H9 (cell line): Measurements from ENCODE around the gene TOP1. TPM values are rescaled to one million over a fixed set of nuclear protein-coding genes. Genes with fewer than 3 reads are reported as not detected.

ENCODE experiments used
- DNase-seq: peaks from one replicate; pipeline ENCODE4 v3.0.0-alpha.2; 2017
- H2AFZ ChIP-seq: one replicate; pipeline ENCODE4 v1.6.1; 2013; ENCODE audit warnings: mild to moderate bottlenecking, low read length, control low read depth, moderate library complexity
- H2AK5ac ChIP-seq: 2 replicates; pipeline ENCODE4 v1.6.1; 2013; ENCODE audit warnings: low read length, control low read depth, mixed read lengths; ENCODE audit not compliant: insufficient read length
- H2BK120ac ChIP-seq: one replicate; pipeline ENCODE4 v1.6.1; 2013; ENCODE audit warnings: low read depth, mild to moderate bottlenecking, low read length, control low read depth, inconsistent platforms; ENCODE audit not compliant: poor library complexity, severe bottlenecking
- H2BK12ac ChIP-seq: 2 replicates; pipeline ENCODE4 v1.6.1; 2013; ENCODE audit warnings: low read length, control low read depth, mixed read lengths, low read depth; ENCODE audit not compliant: insufficient read length
- H2BK15ac ChIP-seq: 2 replicates; pipeline ENCODE4 v1.6.1; 2013; ENCODE audit warnings: low read depth, low read length, control low read depth
- H2BK20ac ChIP-seq: one replicate; pipeline ENCODE4 v1.6.1; 2013; ENCODE audit warnings: low read depth, mild to moderate bottlenecking, low read length, control low read depth, inconsistent platforms; ENCODE audit not compliant: poor library complexity, severe bottlenecking
- H2BK5ac ChIP-seq: 2 replicates; pipeline ENCODE4 v1.6.1; 2013; ENCODE audit warnings: low read length, control low read depth, mixed read lengths; ENCODE audit not compliant: insufficient read length
- H3K14ac ChIP-seq: 2 replicates; pipeline ENCODE4 v1.6.1; 2013; ENCODE audit warnings: low read length, control low read depth; ENCODE audit not compliant: insufficient read depth
- H3K18ac ChIP-seq: 2 replicates; pipeline ENCODE4 v1.6.1; 2013; ENCODE audit warnings: low read depth, mild to moderate bottlenecking, mixed read lengths, low read length, control low read depth; ENCODE audit not compliant: insufficient read length
- H3K23ac ChIP-seq: 2 replicates; pipeline ENCODE4 v1.6.1; 2013; ENCODE audit warnings: low read length, control low read depth, mixed read lengths, low read depth; ENCODE audit not compliant: insufficient read length
- H3K23me2 ChIP-seq: 2 replicates; pipeline ENCODE4 v1.6.1; 2013; ENCODE audit warnings: low read depth, mild to moderate bottlenecking, mixed read lengths, low read length, control low read depth; ENCODE audit not compliant: insufficient read length, poor library complexity, severe bottlenecking
- H3K27ac ChIP-seq: 2 replicates; pipeline ENCODE4 v1.5.1; 2013; ENCODE audit warnings: low read length, control low read depth, mixed read lengths, low read depth; ENCODE audit not compliant: insufficient read length
- H3K27me3 ChIP-seq: 2 replicates; pipeline ENCODE4 v1.6.1; 2013; ENCODE audit warnings: low read length, control low read depth, inconsistent platforms; ENCODE audit not compliant: insufficient read depth
- H3K4ac ChIP-seq: 2 replicates; pipeline ENCODE4 v1.6.1; 2013; ENCODE audit warnings: low read depth, mild to moderate bottlenecking, control low read depth, inconsistent platforms, low read length, moderate library complexity
- H3K4me1 ChIP-seq: 2 replicates; pipeline ENCODE4 v1.6.1; 2013; ENCODE audit warnings: low read length, control low read depth, inconsistent platforms; ENCODE audit not compliant: insufficient read depth
- H3K4me2 ChIP-seq: 2 replicates; pipeline ENCODE4 v1.6.1; 2013; ENCODE audit warnings: low read length, control low read depth, mixed read lengths; ENCODE audit not compliant: insufficient read length, insufficient read depth
- H3K56ac ChIP-seq: 2 replicates; pipeline ENCODE4 v1.6.1; 2013; ENCODE audit warnings: low read depth, mild to moderate bottlenecking, mixed read lengths, low read length, control low read depth; ENCODE audit not compliant: insufficient read length
- H3K79me1 ChIP-seq: 2 replicates; pipeline ENCODE4 v1.6.1; 2013; ENCODE audit warnings: low read depth, mild to moderate bottlenecking, moderate library complexity, low read length, control low read depth, inconsistent platforms; ENCODE audit not compliant: insufficient read depth, poor library complexity, severe bottlenecking
- H3K79me2 ChIP-seq: 2 replicates; pipeline ENCODE4 v1.6.1; 2013; ENCODE audit warnings: low read length, control low read depth, inconsistent platforms; ENCODE audit not compliant: insufficient read depth
- H3K9ac ChIP-seq: 2 replicates; pipeline ENCODE4 v1.6.1; 2013; ENCODE audit warnings: low read length, control low read depth, mixed read lengths; ENCODE audit not compliant: insufficient read length; ENCODE audit errors: extremely low read depth
- H3K9me3 ChIP-seq: one replicate; pipeline ENCODE4 v1.6.1; 2013; ENCODE audit warnings: low read depth, low read length, inconsistent platforms; ENCODE audit not compliant: control insufficient read depth
- H3T11ph ChIP-seq: one replicate; pipeline ENCODE4 v1.6.1; 2013; ENCODE audit warnings: mild to moderate bottlenecking, low read length, control low read depth, inconsistent platforms
- H4K20me1 ChIP-seq: one replicate; pipeline ENCODE4 v1.6.1; 2013; ENCODE audit not compliant: control insufficient read depth, insufficient read length, insufficient read depth
- H4K5ac ChIP-seq: 2 replicates; pipeline ENCODE4 v1.6.1; 2013; ENCODE audit warnings: low read depth, mild to moderate bottlenecking, mixed read lengths, low read length, control low read depth; ENCODE audit not compliant: insufficient read length
- H4K8ac ChIP-seq: replicated peaks from 2 replicates; pipeline ENCODE4 v1.6.1; 2013; ENCODE audit warnings: low read length, control low read depth, mixed read lengths, low read depth; ENCODE audit not compliant: insufficient read length
- H4K91ac ChIP-seq: 2 replicates; pipeline ENCODE4 v1.6.1; 2013; ENCODE audit warnings: low read depth, mild to moderate bottlenecking, moderate library complexity, mixed read lengths, low read length, control low read depth; ENCODE audit not compliant: insufficient read length
- H3K27ac Mint-ChIP-seq, 3 experiments: 2 replicates in 2 of 3; 3 replicates in 1 of 3; pipeline ENCODE4 v1.8.0; 2020 to 2021; ENCODE audit warnings: mixed read lengths in 3 of 3, mild to moderate bottlenecking in 1 of 3, moderate library complexity in 1 of 3
- H3K27me3 Mint-ChIP-seq: 2 replicates; pipeline ENCODE4 v1.8.0; 2021; ENCODE audit warnings: low read depth, mild to moderate bottlenecking, moderate library complexity, mixed read lengths
- H3K36me3 Mint-ChIP-seq, 3 experiments: 2 replicates in 2 of 3; 3 replicates in 1 of 3; pipeline ENCODE4 v1.8.0; 2020 to 2021; ENCODE audit warnings: low read depth in 3 of 3, mixed read lengths in 3 of 3; ENCODE audit not compliant: insufficient read depth in 1 of 3
- H3K4me1 Mint-ChIP-seq, 2 experiments: 2 replicates each; pipeline ENCODE4 v1.8.0; 2020; ENCODE audit warnings: mixed read lengths in 2 of 2
- H3K4me3 Mint-ChIP-seq, 2 experiments: 2 replicates in 1 of 2; 3 replicates in 1 of 2; pipeline ENCODE4 v1.8.0; 2020 to 2021; ENCODE audit warnings: mild to moderate bottlenecking in 2 of 2, mixed read lengths in 2 of 2, moderate library complexity in 1 of 2
- H3K9me3 Mint-ChIP-seq, 2 experiments: 2 replicates in 1 of 2; 3 replicates in 1 of 2; pipeline ENCODE4 v1.8.0; 2020; ENCODE audit warnings: mild to moderate bottlenecking in 2 of 2, mixed read lengths in 2 of 2, moderate library complexity in 1 of 2
- CTCF ChIP-seq: fragments of 200-600 bp; sonication (generic); conservative IDR thresholded peaks from 3 replicates; pipeline ENCODE4 v1.8.0; 2021; ENCODE audit warnings: antibody characterized with exemption, mild to moderate bottlenecking
- WGBS: extraction: QIAGEN DNeasy Blood & Tissue Kit; methylation state at CpG from one replicate; pipeline ENCODE4 v1.1.7; 2013; ENCODE audit warnings: missing lambda C conversion rate, low lambda C conversion rate, mixed read lengths; ENCODE audit not compliant: insufficient read length; ENCODE audit errors: extremely low coverage; 5-methylcytosine and 5-hydroxymethylcytosine counted together
- total RNA-seq: library from RNA; stranded (reverse); gene quantifications from 2 replicates; pipeline ENCODE4 v1.2.1, GENCODE V29; 2021

Gene TOP1
- total RNA-seq, 1 experiment from 2014 or later = 96.4 TPM

GRCh38 chr20:41040855-41041254 lies 12.2 kb downstream of the TOP1 start:
- H3K9me3 ChIP-seq = no peaks in the 10 kb centered on the region
- no peak overlapping the region for H2BK12ac ChIP-seq

More at GRCh38 chr20:41040855-41041254, 12.2 kb downstream of the TOP1 start:
- no peak overlapping the region for H2AK5ac ChIP-seq
- no peak for DNase-seq
- H3K27me3 ChIP-seq = peaks cover 3% of the 10 kb centered on the region; the same call in 1 of the 2 replicates
- no peak overlapping the region for H4K8ac ChIP-seq
- Mint-ChIP-seq H3K27me3 (peaks cover 11% of the 10 kb centered on the region), H3K9me3 (no peaks in the 10 kb centered on the region), H3K36me3 (peaks cover 7 to 33% (median 12%) of the 10 kb centered on the region in 3 experiments), H3K4me1 (peaks cover 37 to 39% of the 10 kb centered on the region in 2 experiments), H3K27ac (no peak overlapping the region), H3K4me3 (no peak overlapping the region)
- no peak overlapping the region for H4K91ac ChIP-seq
- H3K27ac ChIP-seq = no peak overlapping the region
- no peak overlapping the region for H3K14ac ChIP-seq
- H4K5ac ChIP-seq = no peak overlapping the region
- no peak overlapping the region for H3K9ac ChIP-seq
- TF ChIP-seq CTCF = no peak
- no peak overlapping the region for H2BK20ac ChIP-seq
- no peak overlapping the region for H3T11ph ChIP-seq
- H3K18ac ChIP-seq = no peak overlapping the region
- no peak overlapping the region for H2BK5ac ChIP-seq
- H3K4me2 ChIP-seq = no peak overlapping the region
- H2BK120ac ChIP-seq = no peak overlapping the region
- H3K79me1 ChIP-seq = peaks cover 8% of the 10 kb centered on the region
- H3K4me1 ChIP-seq = no peaks in the 10 kb centered on the region; the same call in 1 of the 2 replicates
- no peak overlapping the region for H2AFZ ChIP-seq
- H3K23me2 ChIP-seq = no peaks in the 10 kb centered on the region
- no peak overlapping the region for H3K56ac ChIP-seq
- peaks cover 33% of the 10 kb centered on the region; the same call in 1 of the 2 replicates for H3K79me2 ChIP-seq
- H2BK15ac ChIP-seq = no peak overlapping the region
- no CpG with 5 or more reads among the region's 1 CpG for WGBS
- no peak overlapping the region for H3K23ac ChIP-seq
- H4K20me1 ChIP-seq = peaks cover 2% of the 10 kb centered on the region
- no peak overlapping the region for H3K4ac ChIP-seq
